HG02870 (cell line): ENCODE results near the gene DMBT1.
"Not testable (repeated sequence)": the region's sequence is repeated elsewhere in the genome, so short reads cannot be mapped to it uniquely, and the experiment has no call there.

Experiments
- ATAC-seq: cut with Tn5 transposase; IDR thresholded peaks from one replicate; pipeline ENCODE4 v1.9.1; 2021; ENCODE audit warnings: mild to moderate bottlenecking, moderate library complexity; ENCODE audit not compliant: unreplicated experiment

Gene DMBT1

GRCh38 chr10:122577311-122577885 lies 16.8 kb downstream of the DMBT1 start:
- ATAC-seq: no peak

- not testable (repeated sequence) for ATAC-seq
Measured at GRCh38 chr10:122586070-122586469, 25.5 kb downstream of the DMBT1 start.

DNA sequence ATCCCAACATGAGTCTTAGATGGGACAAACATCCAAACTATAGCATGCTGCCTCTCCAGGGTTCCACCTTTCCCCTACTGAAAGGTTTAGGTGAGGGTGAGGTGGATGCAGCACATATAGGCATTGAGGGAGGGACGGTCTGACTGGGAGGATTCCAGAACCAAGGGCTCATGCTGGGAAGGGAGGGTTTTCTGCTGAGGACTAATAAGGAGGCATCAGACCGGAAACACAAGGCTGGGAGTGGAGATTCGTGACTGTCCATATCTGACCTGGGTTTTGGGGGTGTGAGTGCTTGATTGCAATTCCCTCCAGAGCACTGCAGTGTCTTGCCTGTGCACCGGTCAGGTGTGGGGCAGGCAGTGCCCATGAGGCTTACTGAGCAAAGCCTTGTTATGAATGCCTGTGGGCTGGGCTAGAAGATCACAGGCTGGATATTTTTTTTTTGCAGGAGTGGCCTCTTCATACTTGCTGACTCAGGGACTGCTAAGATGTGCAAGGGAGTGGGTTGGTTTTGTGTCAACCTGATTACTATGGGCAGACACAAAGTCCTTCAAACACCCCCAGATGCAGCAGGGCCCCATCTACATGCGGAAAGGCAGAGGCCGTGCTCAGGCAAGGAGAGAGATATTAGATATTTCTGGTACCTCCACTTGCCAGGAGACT lies 26.7 kb downstream of the DMBT1 start:
- ATAC-seq: no peak

DNA sequence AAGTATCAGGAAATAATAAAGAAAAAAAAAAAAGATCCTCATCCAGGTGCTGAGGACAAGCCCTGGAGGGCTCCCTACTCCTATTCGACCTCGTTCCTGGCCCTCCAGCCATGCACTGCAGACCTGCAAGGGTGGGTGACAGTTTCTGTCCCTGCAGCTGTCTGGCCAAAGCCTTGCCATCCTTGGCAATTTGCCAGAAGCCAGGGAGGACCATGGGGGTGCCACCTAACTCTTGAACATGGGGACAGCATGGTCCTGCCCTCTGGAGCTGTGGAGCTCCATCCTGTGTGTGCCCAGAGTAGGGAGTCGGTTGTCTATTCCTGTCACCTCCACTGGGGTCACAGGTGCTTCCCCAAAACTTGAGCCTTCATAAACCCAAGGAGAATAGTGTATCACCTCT lies 27.8 kb downstream of the DMBT1 start:
- ATAC-seq: no peak

- no peak for ATAC-seq
Measured at GRCh38 chr10:122590153-122590552, 29.6 kb downstream of the DMBT1 start.

- ATAC-seq: no peak
Measured at GRCh38 chr10:122591736-122592135, 31.2 kb downstream of the DMBT1 start.

GRCh38 chr10:122592161-122592560 lies 31.6 kb downstream of the DMBT1 start:
- no peak for ATAC-seq

GRCh38 chr10:122617476-122618270 lies 57.1 kb downstream of the DMBT1 start:
- no peak for ATAC-seq

- no peak for ATAC-seq
Measured at GRCh38 chr10:122618461-122619165, 58.1 kb downstream of the DMBT1 start.

DNA sequence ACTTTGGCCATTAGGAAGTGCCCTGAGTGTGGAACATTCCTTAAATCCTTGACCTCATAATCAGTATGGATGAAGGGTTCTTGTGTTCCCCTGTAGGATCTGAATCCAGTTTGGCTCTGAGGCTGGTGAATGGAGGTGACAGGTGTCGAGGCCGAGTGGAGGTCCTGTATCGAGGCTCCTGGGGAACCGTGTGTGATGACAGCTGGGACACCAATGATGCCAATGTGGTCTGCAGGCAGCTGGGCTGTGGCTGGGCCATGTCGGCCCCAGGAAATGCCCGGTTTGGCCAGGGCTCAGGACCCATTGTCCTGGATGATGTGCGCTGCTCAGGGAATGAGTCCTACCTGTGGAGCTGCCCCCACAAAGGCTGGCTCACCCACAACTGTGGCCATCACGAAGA lies 60.4 kb downstream of the DMBT1 start:
- ATAC-seq: not testable (repeated sequence)

DNA sequence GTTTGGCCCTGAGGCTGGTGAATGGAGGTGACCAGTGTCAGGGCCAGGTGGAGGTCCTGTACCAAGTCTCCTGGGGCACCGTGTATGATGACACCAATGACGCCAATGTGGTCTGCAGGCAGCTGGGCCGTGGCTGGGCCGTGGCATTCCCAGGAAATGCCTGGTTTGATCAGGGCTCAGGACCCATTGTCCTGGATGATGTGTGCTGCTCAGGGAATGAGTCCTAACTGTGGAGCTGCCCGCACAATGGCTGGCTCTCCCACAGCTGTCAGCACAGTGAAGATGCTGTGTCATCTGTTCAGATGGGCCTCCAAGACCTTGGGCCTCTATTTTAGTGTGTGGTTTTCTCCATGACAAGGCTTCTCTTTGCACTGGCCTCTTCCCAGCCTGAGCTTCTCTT lies 64.0 kb downstream of the DMBT1 start:
- no peak for ATAC-seq

DNA sequence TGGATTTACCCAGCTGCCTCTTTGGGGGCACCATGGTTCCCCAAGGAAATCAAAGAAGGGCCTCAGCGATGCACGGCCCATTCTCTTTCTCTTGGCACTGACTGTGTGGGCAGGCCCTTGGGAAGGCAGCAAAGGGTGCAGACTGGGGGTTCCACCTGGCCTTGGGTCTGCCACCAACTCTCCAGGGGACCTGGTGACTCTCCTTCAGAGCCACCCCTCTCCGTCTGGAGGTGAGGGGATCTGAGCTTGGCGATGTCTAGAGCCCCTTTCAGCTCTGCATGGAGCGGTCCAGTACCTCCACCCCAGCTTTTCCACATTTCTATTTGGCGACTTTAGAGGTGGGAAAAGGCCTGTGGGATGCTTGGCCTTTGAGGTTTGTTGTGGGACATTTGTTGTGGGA lies 70.0 kb downstream of the DMBT1 start:
- no peak for ATAC-seq

DNA sequence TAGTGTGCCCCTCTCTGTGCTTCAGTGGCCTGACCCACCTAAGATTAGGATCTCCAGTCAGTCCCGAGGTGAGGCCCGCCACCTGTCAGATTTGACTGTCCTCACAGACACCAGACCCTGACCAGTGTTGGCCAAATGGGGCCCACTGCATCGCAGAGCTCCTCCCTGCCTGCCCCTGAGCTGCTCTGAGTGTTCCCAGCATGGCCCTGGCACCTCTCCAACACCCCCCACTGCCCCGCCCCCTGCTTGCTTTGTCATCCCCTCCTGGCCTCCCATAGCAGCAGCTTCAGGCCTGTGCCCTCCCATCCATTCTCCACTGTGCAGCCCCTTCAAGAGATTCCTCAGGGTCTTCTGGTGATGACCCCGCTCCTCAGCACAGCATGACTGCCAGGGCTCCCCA lies 71.5 kb downstream of the DMBT1 start:
- no peak for ATAC-seq

DNA sequence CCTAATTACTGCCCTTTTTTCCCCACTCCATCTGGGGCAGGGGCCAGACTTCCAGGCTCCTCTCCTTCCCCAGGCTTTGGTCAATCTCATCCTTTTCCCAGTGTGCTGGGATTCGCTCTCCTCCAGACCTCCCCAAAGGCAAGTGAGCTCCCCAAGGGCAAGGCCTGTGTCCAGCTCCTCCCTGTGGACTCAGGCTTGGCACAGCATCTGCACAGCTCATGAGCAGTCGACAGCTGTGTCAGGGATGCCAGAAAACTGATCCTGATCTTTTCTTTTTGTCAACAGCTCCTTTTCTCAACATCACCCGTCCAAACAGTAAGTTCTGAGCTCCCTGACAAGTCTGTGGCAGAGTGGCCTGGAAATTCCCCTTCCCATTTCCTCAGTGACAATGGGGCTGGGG lies 72.0 kb downstream of the DMBT1 start:
- ATAC-seq: no peak

- no peak for ATAC-seq
Measured at GRCh38 chr10:122636953-122637352, 76.4 kb downstream of the DMBT1 start.

DNA sequence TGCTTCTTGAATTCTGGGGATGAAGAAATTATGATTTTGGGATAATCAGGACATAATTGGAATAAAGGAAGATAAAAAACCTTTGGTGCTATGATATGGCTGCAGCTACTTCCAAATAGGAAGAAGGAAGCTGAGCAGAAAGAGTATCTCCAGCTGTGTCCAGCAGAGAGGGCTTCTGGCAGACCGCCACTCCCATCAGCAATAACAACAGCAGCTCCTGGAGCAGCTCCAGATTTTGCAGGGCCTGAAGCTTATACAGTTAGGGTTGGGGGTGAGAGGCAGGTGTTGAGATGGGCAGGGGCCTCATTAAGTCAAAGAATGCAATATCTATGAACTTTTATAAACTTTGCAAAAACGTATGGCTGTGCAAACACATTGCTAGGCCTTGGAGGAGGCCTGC lies 76.8 kb downstream of the DMBT1 start:
- ATAC-seq: no peak

DNA sequence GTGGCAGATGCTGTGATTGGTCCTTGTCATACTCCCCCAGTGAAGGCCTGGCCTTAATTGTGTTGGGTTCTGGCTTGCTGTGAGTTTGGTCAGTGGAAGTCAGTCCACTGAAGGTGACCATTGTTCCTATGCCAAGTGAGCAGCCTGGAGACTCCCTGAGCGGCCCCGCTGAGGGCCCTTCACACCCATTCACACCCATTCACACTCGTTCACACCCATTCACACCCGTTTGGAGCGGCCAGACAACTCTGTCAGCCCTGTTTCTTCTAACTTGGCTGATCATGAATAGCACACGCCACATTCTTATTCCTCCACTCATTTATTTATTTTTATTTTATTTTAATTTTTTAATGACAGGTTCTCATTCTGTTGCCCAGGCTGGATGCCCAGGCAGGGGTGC lies 77.6 kb downstream of the DMBT1 start:
- no peak for ATAC-seq

- no peak for ATAC-seq
Measured at GRCh38 chr10:122639801-122640200, 79.2 kb downstream of the DMBT1 start.

GRCh38 chr10:122640921-122641320 lies 80.4 kb downstream of the DMBT1 start:
- no peak for ATAC-seq

DNA sequence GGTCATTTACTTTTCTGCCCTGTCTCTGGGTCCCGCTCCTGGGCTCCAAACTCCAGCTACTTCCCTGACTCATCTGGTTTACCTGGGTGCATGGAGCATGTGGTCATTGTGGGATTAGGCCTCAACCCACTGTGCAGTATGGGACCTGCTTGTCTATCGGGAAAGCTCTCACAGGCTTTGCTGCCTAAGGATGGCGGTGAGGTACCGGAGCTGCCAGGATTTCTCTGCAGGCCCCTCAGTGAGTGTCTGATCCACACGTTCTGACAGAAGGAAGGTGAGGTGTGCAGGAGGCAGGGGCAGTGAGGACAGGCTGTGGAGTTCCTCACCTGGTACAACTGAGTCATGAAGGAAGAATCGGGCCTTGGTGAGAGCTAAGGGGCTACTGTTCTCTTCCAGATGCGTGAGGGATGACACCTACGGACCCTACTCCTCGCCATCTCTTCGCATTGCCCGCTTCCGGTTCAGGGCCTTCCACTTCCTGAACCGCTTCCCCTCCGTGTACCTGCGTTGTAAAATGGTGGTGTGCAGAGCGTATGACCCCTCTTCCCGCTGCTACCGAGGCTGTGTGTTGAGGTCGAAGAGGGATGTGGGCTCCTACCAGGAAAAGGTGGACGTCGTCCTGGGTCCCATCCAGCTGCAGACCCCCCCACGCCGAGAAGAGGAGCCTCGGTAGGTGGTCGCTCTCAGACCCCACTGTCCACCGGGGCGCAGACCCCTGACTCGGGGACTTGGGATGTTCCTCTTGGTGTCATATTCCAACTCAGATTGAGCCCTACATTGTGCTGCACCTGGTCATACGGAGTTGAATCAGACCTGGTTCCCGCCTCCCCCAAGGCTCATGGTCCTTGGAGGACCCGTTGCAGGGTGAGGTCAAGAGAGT lies 82.4 kb downstream of the DMBT1 start:
- no peak for ATAC-seq
